Measurements from ENCODE around the gene MRPL33.
A peak's percentile ranks its signal among the peaks of the same experiment; 100 is the strongest.

MRPL33 gene

DNA sequence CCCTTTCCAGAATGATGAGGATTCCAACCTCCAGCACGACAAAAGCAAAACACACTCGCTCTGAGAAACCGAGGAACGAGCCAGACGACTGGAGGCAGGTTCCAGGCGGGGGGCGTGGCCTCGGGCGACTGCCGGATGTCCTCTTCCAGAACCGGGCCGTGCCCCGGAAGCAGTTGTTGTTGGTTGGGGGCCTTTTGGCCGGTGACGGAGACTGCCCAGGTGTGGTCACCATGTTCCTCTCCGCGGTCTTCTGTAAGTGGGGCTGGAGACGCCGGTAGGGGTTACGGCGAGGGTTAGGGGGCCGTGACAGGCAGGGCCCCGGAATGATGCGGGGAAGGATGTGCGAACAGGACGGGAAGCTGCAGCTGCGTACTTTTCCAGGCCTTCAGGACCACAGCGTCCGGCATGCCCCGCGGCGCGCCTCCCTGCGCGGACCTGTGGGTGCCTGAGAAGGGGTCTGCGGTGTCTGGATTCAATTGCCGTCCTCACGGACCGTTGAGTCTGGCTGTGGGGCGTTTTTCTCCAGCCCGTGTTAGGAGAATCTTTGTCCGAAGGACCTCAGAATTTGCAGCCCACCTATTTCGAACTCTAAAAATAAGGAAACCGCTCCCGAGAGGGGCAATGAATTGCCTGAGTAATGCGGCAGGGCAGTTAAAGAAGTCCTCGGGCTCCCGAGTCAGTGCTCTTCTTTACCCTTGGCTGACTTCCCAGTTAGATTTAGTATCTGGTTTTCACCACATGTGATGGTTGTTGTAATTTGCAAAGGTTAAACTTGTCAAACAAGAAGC lies at the start of gene MRPL33:
MRPL33 (plus strand) TSS at position 172 of the 788 bp plus-strand sequence; CDS start at position 231, 59 bp downstream.
- DNase-seq (ENCODE audit: low read depth, low spot score) = peak; percentile 84

DNA sequence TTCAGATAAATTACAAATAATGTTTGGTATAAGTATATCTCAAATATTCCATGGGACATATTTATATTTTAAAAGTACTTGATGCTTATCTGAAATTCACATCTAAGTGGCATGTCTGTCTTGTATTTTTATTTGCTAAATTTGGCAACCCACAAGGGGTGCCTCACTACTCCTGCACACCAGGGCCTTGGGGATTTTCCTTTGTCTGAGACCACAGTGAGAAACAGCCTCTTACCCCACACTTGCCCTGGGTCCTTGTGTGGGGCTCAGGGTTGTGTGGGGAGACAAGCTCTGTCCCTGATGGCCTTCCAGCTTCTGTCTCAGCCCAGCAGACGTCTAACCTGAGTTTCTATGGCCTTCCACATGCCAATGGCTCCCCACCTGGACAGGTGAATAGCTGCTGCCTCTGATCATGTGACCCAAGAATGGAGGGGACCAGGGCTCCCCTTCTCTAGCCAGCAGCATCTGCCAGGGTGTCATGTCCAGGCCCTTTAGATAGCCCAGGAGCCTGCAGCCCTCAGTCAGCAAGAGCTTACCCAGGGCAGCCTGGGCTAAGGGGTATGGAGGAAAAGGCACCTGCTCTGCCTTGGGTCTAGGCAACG lies 49.5 kb upstream of the MRPL33 start:
- no peak for DNase-seq (ENCODE audit: low read depth, low spot score)

DNA sequence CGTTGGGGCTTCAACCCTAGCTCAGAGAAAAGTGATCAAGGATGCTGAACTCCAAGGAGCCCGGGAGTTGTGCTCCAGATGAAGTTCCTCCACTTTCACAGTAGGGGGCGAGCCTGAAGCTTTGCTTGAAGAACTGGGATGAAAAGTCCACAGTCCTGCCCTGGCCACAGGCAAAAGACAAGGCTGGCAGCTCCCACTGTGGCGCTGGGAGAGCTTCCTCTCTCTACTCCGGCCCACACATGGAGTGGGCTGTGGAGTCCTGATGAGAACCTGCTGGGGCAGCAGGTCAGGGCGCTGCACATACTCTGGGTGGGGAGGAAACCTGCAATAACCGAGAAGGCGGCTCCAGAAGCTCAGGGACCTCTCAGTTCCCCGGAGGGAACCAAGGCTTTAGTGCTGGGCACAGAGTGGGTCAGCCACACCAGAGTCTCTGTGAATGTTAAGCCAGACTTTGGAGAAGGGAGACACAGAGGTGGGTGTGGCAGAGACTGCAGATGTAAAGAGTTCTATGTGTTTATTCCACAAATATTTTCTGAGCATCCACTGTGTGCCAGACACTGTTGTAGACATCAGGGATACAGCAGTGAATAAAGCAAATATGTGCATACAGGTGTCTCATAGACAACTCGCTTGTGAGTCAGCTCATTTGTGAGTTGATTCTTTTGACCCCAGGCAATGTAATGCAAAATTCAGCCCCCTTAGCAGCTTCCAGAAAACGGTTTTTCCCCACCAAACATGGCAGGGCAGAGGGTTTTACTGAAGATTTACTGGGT lies 48.0 kb upstream of the MRPL33 start:
- no peak for DNase-seq (ENCODE audit: low read depth, low spot score)

DNA sequence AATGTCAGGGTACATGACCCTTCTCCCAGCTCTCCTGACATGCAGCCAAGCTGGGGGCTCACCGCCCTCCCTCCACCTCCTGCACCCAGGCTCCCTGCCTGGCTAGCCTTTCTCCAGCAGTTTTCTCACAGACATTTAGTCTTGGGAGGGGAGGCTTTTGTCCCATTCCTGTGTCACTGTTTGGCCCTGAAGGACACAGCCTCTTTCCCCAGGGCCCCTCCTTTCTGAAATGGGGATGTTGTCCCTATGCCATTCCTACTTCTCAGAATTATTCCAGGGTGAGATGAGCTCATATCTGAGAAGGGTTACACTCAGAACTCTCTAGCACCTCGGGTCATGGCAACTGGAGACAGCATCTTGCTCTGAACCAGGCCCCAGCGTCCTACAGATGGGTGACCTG lies 47.3 kb upstream of the MRPL33 start:
- DNase-seq (ENCODE audit: low read depth, low spot score) = no peak

DNA sequence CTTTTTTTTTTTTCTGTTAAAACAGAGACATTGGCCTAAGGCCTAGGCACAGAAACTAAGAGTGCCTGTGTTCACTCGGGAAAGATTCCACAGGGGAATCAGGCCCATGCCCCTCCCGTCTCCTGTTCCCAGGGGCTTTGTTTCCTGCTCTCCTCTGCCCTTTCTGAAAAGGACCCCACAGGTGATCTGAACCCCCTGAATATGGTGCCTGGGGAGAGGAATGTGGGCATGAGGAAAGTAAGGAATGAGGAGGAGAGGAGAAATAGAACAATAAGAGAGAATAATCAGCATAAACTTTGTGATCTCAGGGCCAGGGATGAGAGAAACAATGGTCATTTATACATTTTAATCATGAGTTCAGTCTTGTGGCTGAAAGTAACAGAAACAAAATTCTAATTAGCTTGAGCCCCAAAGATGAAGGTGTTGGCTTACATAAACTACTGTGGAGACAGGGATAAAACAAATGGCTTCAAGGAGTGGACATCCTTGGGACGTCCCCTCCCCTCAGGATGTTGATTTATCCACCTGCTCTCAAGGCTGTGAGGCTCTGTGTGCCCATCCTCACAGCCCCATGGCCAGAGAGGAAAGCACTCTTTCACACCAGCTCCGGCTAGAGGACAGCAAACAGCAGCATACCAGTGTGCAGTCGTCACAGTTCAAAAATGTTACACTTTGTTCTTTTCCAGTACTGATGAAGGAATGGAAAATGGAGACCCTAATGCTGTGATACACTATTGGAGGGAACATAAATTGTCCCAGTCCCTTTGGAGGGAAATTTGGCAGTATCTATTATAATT lies 46.4 kb upstream of the MRPL33 start:
- no peak for DNase-seq (ENCODE audit: low read depth, low spot score)

GRCh38 chr2:27727257-27727656 lies 44.3 kb upstream of the MRPL33 start:
- no peak for DNase-seq (ENCODE audit: low read depth, low spot score)

DNA sequence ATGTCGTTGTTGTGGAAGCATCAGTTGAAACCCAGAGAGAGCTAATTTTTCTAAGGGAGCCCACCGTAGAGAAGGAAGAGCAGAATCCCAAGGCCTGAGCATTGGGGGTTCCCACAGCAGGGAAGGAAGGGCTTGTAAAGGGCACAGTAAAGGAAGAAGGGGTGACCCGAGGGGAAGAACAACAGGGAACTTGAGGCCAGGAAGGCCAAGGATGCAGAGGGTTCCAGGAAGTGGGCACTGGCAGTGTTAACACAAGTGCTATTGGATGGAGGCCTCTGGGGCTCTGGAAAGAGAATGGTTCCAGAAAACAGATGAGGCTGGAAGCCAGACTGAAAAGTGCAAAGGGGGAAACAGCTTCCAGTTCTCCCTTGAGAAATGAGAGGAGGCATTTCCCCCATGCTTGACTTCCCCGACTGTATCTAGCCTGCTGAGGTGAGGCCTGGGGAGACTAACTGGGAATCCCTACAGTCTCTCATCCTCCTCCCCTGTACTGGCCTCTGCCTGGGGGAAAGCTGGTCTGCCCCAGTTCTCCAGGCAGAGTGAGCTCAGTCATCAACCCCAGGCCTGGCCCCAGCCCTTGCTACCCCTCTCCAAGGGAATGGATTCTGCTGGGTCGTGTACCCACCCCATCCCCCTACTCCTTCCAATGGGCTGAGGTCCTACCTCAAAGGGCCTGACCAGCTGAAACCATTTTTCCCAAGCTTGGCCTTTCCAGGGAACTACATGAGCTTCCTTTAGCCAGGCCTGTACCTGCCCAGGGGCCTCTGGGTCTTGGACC lies 43.2 kb upstream of the MRPL33 start:
- no peak for DNase-seq (ENCODE audit: low read depth, low spot score)

GRCh38 chr2:27729198-27729597 lies 42.3 kb upstream of the MRPL33 start:
- no peak for DNase-seq (ENCODE audit: low read depth, low spot score)

- no peak for DNase-seq (ENCODE audit: low read depth, low spot score)
Measured at GRCh38 chr2:27729614-27730013, 41.9 kb upstream of the MRPL33 start.

DNA sequence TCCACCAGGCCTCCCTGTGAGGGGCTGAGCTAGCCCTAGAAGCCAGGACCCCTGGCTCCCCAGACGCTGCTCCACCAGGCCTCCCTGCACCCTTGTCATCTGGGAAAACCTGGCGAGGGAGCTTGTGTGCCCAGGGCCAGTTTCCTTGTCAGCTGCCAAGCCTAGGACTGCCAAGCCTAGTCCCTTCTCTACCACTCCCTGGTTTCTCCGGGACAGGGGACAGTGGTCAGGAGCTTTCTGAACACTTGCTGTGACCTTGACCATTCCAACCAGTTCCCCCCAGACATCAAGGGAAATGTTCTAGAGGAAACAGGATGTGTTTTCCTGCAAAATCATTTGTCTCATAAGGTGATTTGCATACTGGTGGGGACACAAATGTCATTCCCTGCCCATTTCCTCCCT lies 41.3 kb upstream of the MRPL33 start:
- DNase-seq (ENCODE audit: low read depth, low spot score) = no peak

DNA sequence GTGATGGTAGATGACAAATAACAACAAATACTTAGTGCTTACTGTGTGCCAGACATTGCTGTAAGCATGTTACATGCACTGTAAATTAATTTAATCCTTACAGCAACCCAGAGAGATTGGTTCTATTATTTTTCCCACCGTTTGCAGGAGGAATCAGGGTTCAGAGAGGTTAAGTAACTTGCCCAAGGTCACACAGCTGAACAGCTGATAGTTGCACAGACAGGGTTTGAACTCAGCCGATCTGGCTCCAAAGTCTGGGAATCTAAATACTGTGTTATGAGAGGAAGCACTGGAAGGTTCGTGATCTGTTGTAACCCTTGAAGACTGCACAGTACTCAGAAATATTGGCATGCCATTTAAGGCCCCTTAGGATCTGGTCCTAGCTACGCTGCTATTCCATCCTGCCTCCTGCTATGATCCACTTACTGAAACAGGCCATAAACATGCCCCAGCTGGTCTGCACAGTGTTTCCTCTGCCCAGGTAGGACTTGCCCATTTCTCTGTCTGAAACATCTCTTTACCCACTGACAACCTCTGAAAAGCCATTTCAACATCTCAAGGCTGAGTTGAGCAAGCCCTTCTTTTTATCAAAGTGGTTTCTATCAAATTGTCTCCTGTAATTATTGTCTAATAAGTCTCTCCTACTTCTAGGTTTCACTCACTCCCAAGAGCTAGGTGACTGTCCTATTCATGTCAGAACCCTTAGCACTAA lies 40.4 kb upstream of the MRPL33 start:
- no peak for DNase-seq (ENCODE audit: low read depth, low spot score)

DNA sequence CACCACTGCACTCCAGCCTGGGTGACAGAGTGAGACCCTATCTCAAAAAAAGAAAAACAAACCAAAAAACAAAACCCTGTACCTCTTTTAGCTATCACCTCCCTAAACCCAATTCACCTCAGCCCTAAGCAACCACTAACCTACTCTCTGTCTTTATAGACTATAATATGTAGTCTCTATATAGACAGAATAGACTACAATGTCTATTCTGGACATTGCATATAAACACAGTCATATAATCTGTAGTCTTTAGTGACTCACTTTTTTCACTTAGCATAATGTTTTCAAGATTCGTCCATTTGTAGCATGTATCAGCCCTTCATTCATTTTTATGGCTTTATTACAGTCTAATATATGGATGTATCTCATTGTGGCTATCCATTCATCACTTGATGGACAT lies 37.2 kb upstream of the MRPL33 start:
- DNase-seq (ENCODE audit: low read depth, low spot score) = no peak

DNA sequence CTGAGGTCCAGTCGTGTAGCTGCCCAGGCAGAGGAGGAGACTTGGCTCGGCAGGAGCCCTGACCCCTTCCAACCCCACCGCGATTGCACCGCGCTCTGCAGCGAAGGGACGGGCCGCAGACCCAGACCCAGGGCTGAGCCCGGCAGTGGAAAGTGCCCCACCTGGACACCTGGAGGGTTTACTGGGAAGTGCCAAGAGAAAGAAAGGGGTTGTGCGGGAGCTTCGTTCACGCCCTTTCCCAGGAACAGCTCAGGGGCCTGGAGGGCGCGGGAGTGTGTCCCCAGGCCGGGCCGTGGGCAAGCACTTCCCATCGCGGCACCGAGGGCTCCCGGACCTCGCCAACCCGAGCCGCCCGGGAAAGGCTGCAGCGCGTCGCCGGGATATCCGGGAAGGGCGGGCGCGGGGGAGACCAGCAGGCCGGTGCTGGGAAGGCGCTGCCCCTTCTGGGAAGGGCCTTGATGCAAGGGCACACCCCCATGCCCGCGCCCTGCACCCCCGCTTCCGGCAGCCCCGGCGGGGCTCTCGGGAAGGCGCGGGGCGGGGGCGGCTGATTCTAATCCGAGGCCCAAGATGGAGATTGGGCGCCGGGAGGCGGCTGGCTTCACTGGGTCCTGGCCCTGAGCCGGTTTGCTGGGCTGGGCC lies 36.1 kb upstream of the MRPL33 start:
- DNase-seq (ENCODE audit: low read depth, low spot score) = peak; percentile 22

GRCh38 chr2:27736031-27736889 lies 35.3 kb upstream of the MRPL33 start:
- DNase-seq (ENCODE audit: low read depth, low spot score) = no peak

DNA sequence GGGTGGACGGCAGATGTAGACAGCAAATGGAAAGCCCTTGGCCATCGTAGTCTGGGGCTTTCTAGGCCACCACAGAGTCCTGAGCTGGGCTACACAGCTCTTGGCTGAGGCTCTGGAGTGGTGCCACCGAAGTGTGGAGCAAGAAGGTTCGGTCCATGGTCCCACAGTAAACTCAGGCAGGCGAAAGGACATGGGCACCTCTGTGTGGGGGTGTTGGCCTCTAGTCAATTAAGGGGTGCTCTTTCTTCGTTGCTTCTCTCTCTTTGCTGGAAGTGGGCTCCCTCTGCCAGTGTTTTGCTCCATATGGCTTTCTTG lies 34.7 kb upstream of the MRPL33 start:
- no peak for DNase-seq (ENCODE audit: low read depth, low spot score)

DNA sequence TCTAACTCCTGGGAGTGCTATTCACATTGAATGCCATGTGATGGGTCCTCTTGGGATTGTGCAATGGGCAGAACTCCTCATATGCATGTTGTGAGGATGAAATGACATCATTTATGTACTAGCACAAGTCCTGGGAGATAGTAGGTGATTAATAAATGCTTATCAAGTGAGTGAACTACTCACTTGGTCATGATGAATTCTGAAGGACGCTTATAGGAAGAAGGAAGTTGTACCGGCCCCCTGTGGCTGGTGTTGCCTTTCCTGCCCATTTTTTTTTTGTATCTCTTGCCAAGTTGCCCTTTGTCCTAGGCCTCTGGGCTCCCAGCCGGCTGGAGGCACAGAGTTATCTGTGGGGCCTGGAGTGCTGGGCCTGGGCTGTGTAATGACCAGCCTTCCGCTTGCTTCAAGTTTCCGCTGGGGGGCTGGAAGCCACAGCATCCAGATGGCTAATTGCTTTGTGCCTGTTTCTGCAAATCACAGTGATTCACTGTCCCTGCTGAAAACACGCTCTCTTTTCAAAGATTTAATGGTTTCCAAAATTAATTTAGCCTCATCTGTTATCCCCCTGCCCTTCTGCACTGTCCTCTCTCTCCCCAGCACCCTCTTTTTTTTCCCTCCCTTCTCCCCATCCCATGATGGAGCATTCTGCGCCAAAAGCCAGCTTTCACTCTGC lies 33.7 kb upstream of the MRPL33 start:
- DNase-seq (ENCODE audit: low read depth, low spot score) = no peak

- no peak for DNase-seq (ENCODE audit: low read depth, low spot score)
Measured at GRCh38 chr2:27738349-27739057, 33.0 kb upstream of the MRPL33 start.

DNA sequence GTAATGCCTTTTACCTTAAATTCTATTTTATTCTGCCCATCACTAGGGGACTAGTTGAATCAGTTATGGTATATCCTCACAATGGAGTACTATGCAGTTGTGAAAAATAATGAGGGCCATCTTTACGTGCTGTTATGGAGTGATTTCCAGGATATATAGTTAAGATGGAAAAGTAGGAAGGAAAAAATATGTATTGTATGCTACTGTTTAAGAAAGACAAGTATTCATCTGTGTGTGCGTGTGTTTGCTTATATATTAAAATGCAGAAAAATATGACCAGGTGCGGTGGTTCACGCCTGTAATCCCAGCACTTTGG lies 32.5 kb upstream of the MRPL33 start:
- no peak for DNase-seq (ENCODE audit: low read depth, low spot score)

Measured in activated naive CD8-positive, alpha-beta T cell treated with anti-CD3 and anti-CD28 coated beads, Interleukin-2, amount 50 U/mL, for 16 hours (primary cell).